DND-41 (cell line): Measurements from ENCODE around the gene DCTPP1.
A peak's percentile ranks its signal among the peaks of the same experiment; 100 is the strongest.

Experiments
- ATAC-seq: fragments of 200-7000 bp; cut with Tn5 transposase; 3 replicates; pipeline ENCODE4 v1.9.1; 2021; ENCODE audit warnings: low read depth; ENCODE audit not compliant: insufficient read depth
- DNase-seq: peaks from one replicate; pipeline ENCODE4 v3.0.0-alpha.2; 2020
- H2AFZ ChIP-seq: 2 replicates; pipeline ENCODE4 v1.6.0; 2012; ENCODE audit warnings: low read depth, low read length
- H3K27ac ChIP-seq: 2 replicates; pipeline ENCODE4 v1.5.1; 2012; ENCODE audit warnings: low read length, inconsistent platforms
- H3K27me3 ChIP-seq: fragments of 200-600 bp; sonication (generic); 2 replicates; pipeline ENCODE4 v1.6.0; 2012; ENCODE audit warnings: low read length, mild to moderate bottlenecking, inconsistent platforms; ENCODE audit not compliant: insufficient read depth, poor library complexity
- H3K36me3 ChIP-seq: 2 replicates; pipeline ENCODE4 v1.5.1; 2012; ENCODE audit warnings: low read length, inconsistent platforms; ENCODE audit not compliant: insufficient read depth
- H3K4me1 ChIP-seq: 2 replicates; pipeline ENCODE4 v1.5.1; 2012; ENCODE audit warnings: mild to moderate bottlenecking, low read length; ENCODE audit not compliant: insufficient read depth
- H3K4me2 ChIP-seq: 2 replicates; pipeline ENCODE4 v1.6.0; 2012; ENCODE audit warnings: mild to moderate bottlenecking, moderate library complexity, low read length, inconsistent platforms; ENCODE audit not compliant: insufficient read depth
- H3K4me3 ChIP-seq, 2 experiments: fragments of 200-600 bp in 1 of 2; shearing (Covaris generic) in 1 of 2; 2 replicates each; pipeline ENCODE4 v1.5.1; 2012 to 2016; ENCODE audit warnings: inconsistent platforms in 2 of 2, low read length in 2 of 2, mild to moderate bottlenecking in 2 of 2, low read depth in 1 of 2, moderate library complexity in 1 of 2
- H3K79me2 ChIP-seq: 2 replicates; pipeline ENCODE4 v1.6.0; 2012; ENCODE audit warnings: low read length, inconsistent platforms; ENCODE audit not compliant: insufficient read depth
- H3K9ac ChIP-seq: 2 replicates; pipeline ENCODE4 v1.6.0; 2012; ENCODE audit warnings: low read depth, mild to moderate bottlenecking, inconsistent platforms, low read length, moderate library complexity
- H3K9me3 ChIP-seq: 2 replicates; pipeline ENCODE4 v1.5.1; 2012; ENCODE audit warnings: low read length, moderate library complexity, mild to moderate bottlenecking, inconsistent platforms; ENCODE audit not compliant: insufficient read depth, severe bottlenecking
- H4K20me1 ChIP-seq: 2 replicates; pipeline ENCODE4 v1.6.0; 2012; ENCODE audit warnings: low read length; ENCODE audit not compliant: insufficient read depth
- EZH2 ChIP-seq: IDR thresholded peaks from 3 replicates; pipeline ENCODE4 v1.6.1; 2012; ENCODE audit warnings: borderline replicate concordance, low read depth, mild to moderate bottlenecking, moderate library complexity, low read length, inconsistent platforms; ENCODE audit not compliant: severe bottlenecking
- TF ChIP-seq, protein P1 (sequence below): IDR thresholded peaks from 2 replicates; pipeline ENCODE4 v1.5.1; 2012; ENCODE audit warnings: borderline replicate concordance, low read length, moderate library complexity, mild to moderate bottlenecking; ENCODE audit not compliant: poor library complexity, severe bottlenecking; ENCODE audit errors: extremely low read depth

The DCTPP1 gene

DNA sequence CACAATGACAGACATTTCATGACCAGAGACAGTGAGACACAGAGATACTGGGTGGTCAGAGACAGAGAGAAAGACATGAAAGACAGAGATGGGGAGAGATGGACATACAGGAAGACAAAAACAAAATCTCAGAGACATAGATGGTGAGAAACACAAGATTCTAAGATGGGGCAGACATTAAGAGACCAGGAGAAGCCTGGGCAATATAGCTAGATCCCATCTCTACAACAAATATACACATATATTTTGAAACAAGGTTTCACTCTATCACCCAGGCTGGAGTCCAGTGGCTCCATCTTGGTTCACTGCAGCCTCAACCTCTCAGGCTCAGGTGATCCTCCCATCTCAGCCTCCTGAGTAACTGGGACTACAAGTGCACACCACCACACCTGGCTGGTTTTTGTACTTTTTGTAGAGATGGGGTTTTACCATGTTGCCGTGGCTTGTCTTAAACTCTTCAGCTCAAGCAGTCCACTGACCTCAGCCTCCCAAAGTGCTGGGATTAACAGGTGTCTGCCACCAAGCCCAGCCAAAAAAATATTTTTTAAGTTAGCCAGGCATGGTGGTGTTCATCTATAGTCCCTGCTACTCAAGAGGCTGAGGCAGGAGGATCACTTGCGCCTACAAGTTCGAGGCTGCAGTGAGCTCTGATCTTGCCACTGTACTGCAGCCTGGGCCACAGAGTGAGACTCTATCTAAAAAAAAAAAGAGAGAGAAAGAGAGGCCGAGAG lies 49.6 kb downstream of the DCTPP1 start:
- H3K9me3 ChIP-seq, result no peaks in the 10 kb centered on the region
- TF ChIP-seq, protein P1, sequence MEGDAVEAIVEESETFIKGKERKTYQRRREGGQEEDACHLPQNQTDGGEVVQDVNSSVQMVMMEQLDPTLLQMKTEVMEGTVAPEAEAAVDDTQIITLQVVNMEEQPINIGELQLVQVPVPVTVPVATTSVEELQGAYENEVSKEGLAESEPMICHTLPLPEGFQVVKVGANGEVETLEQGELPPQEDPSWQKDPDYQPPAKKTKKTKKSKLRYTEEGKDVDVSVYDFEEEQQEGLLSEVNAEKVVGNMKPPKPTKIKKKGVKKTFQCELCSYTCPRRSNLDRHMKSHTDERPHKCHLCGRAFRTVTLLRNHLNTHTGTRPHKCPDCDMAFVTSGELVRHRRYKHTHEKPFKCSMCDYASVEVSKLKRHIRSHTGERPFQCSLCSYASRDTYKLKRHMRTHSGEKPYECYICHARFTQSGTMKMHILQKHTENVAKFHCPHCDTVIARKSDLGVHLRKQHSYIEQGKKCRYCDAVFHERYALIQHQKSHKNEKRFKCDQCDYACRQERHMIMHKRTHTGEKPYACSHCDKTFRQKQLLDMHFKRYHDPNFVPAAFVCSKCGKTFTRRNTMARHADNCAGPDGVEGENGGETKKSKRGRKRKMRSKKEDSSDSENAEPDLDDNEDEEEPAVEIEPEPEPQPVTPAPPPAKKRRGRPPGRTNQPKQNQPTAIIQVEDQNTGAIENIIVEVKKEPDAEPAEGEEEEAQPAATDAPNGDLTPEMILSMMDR, result no peak
- TF ChIP-seq EZH2, result no peak
- peaks cover 48% of the 10 kb centered on the region for H3K79me2 ChIP-seq
- ATAC-seq (no peak), DNase-seq (no peak)
- no peak overlapping the region; the same call in 1 of the 2 replicates for H3K9ac ChIP-seq
- peak overlapping the region; percentile 92 for H3K4me2 ChIP-seq
- peak overlapping the region; percentile 99 for H3K27ac ChIP-seq
- H3K27me3 ChIP-seq, result no peaks in the 10 kb centered on the region
- peaks cover 18% of the 10 kb centered on the region for H3K36me3 ChIP-seq
- H4K20me1 ChIP-seq, result peaks cover 3% of the 10 kb centered on the region; the same call in 1 of the 2 replicates
- H3K4me3 ChIP-seq, result peak overlapping the region in 1 of 2 experiments; percentile 73; a peak in 1 of 4 replicates
- peaks cover 81% of the 10 kb centered on the region for H3K4me1 ChIP-seq
- no peak overlapping the region for H2AFZ ChIP-seq

DNA sequence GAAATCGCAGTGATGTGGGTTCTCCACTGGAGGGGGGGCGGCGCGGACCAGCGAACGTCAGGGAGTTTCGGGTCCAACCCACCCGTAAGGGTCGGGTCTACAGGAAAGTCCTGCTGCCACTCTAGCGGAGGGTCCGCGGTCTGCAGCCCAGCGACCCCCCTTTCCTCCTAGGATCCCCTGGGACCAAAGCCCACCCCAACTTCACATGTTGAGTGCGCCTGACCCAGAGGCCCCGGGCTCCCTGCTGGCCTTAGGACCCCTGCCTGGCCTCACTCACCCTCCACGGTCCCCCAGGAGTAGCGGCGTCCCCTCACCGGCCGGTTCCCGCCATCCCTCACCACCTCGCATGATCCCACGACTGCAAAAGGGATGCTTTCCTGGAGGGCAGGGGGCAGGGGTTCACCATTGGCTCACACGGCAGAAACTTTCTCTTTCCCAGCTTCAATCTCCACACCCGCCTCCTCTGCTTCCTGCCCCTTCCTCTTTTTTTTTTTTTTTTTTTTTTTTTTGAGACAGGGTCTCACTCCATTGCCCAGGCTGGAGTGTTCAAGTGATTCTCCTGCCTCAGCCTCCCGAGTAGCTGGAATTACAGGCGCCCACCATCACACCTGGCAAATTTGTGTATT lies 50.6 kb downstream of the DCTPP1 start:
- Histone ChIP-seq H3K4me2 (peak overlapping the region; percentile 92), H3K27ac (peak overlapping the region; percentile 99), H3K9me3 (no peaks in the 10 kb centered on the region), H3K27me3 (no peaks in the 10 kb centered on the region), H4K20me1 (peaks cover 3% of the 10 kb centered on the region; the same call in 1 of the 2 replicates), H3K79me2 (peaks cover 48% of the 10 kb centered on the region), H3K4me1 (peaks cover 79% of the 10 kb centered on the region), H2AFZ (peak overlapping the region; percentile 37; the same call in 1 of the 2 replicates), H3K9ac (peak overlapping the region; percentile 91), H3K4me3 (peak overlapping the region; percentile 19 to 73; a peak in 3 of 4 replicates), H3K36me3 (peaks cover 18% of the 10 kb centered on the region)
- no peak for ATAC-seq
- DNase-seq, result no peak
- no peak for TF ChIP-seq EZH2
- TF ChIP-seq, protein P1, result peak; percentile 11

DNA sequence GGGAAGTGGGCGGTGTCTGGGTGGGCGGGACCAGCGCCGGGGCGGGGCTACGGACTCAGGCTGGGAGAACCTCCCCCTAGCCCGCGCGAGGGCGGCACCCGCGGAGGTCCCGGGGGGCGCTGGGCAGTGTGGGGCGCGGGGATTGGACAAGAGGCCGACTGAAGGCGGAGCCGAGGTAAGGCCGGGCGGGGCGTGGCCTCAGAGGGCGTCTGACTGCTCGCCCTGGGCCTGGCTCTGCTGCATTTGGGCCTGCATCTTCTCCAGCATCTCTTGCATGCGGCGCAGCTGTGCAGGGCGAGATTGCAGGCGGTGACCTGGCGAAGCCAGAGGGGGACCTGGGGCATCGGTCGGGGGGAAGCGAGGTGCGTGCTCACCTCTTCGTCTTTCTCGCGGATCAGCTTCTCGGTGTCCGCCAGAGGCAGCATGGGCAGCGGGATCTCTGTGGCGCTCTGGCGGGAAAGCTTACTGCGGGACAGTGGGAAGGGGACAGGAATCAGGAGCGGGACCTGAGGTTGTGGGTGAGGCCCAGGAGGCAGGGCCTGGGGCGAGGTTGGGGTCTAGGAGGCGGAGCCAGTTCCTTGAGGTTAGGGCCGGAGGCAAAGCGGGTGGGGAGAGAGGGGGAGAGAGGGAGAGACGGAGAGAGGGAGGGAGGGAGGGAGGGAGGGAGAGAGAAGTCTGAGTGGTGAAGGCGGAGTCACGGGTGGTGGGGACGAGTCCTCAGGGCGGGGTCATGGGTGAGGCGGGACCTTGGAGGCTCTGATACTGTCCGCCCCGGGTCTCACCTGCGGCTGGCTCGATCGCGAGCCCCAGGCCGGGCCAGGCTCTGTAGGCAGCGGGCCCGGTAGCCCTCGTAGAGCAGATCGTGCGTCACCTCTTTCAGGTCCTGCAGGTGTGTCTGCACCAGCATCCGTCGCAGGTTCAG lies 51.3 kb downstream of the DCTPP1 start:
- TF ChIP-seq, protein P1, result peak; percentile 25
- no peak for TF ChIP-seq EZH2
- Histone ChIP-seq H3K9me3 (no peaks in the 10 kb centered on the region), H3K79me2 (peaks cover 48% of the 10 kb centered on the region), H3K9ac (peak overlapping the region; percentile 91), H4K20me1 (peaks cover 3% of the 10 kb centered on the region; the same call in 1 of the 2 replicates), H3K36me3 (peaks cover 18% of the 10 kb centered on the region), H3K27me3 (no peaks in the 10 kb centered on the region), H3K4me3 (peak overlapping the region; percentile 51 to 73), H3K27ac (peak overlapping the region; percentile 98), H2AFZ (peak overlapping the region; percentile 72), H3K4me2 (peak overlapping the region; percentile 92), H3K4me1 (peaks cover 71% of the 10 kb centered on the region)
- peak; percentile 100 for DNase-seq
- ATAC-seq, result peak; percentile 76
